GM10266 (cell line): Measurements from ENCODE around the gene PAOX.
"Not testable (repeated sequence)": the region's sequence is repeated elsewhere in the genome, so short reads cannot be mapped to it uniquely, and the experiment has no call there.

Experiments used
- DNase-seq: peaks from one replicate; pipeline ENCODE4 v3.0.0; 2012; ENCODE audit errors: extremely low spot score
- TF ChIP-seq, protein P1 (sequence below): IDR thresholded peaks from 2 replicates; pipeline ENCODE4 v1.5.1; 2012; ENCODE audit warnings: mild to moderate bottlenecking, low read depth; ENCODE audit not compliant: control insufficient read depth, insufficient read depth; ENCODE audit errors: missing control alignments

The PAOX gene

DNA sequence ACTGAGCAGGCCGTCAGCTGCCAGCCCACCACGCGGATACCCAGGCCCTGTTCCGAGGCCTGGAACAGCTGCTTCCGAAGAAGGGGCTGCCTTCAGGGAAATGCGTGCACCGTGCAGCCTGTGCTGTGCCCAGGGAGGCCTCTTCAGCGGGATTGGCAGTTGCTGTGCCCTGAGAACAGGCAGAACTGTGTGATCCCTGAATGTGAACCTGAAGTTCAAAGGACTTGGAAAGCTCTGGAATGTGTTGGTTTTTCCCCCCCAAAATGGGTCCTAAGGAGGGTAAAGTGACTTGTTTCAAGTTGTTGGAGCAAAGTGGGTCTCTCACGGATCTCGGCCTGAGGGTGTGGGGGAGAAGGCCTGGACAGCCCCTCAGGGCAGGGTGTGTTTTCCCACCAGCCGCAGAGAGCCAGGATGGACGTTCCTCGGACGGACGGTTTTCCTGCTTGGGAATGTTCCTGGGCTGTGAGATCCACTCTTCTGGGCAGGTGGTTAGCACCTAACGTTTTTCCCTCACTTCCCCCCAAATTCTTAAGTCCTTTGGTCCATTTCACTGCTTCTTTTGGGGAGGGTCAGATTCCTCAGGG lies 43.3 kb downstream of the PAOX start:
- DNase-seq, result no peak
- TF ChIP-seq, protein P1, sequence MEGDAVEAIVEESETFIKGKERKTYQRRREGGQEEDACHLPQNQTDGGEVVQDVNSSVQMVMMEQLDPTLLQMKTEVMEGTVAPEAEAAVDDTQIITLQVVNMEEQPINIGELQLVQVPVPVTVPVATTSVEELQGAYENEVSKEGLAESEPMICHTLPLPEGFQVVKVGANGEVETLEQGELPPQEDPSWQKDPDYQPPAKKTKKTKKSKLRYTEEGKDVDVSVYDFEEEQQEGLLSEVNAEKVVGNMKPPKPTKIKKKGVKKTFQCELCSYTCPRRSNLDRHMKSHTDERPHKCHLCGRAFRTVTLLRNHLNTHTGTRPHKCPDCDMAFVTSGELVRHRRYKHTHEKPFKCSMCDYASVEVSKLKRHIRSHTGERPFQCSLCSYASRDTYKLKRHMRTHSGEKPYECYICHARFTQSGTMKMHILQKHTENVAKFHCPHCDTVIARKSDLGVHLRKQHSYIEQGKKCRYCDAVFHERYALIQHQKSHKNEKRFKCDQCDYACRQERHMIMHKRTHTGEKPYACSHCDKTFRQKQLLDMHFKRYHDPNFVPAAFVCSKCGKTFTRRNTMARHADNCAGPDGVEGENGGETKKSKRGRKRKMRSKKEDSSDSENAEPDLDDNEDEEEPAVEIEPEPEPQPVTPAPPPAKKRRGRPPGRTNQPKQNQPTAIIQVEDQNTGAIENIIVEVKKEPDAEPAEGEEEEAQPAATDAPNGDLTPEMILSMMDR, result no peak

DNA sequence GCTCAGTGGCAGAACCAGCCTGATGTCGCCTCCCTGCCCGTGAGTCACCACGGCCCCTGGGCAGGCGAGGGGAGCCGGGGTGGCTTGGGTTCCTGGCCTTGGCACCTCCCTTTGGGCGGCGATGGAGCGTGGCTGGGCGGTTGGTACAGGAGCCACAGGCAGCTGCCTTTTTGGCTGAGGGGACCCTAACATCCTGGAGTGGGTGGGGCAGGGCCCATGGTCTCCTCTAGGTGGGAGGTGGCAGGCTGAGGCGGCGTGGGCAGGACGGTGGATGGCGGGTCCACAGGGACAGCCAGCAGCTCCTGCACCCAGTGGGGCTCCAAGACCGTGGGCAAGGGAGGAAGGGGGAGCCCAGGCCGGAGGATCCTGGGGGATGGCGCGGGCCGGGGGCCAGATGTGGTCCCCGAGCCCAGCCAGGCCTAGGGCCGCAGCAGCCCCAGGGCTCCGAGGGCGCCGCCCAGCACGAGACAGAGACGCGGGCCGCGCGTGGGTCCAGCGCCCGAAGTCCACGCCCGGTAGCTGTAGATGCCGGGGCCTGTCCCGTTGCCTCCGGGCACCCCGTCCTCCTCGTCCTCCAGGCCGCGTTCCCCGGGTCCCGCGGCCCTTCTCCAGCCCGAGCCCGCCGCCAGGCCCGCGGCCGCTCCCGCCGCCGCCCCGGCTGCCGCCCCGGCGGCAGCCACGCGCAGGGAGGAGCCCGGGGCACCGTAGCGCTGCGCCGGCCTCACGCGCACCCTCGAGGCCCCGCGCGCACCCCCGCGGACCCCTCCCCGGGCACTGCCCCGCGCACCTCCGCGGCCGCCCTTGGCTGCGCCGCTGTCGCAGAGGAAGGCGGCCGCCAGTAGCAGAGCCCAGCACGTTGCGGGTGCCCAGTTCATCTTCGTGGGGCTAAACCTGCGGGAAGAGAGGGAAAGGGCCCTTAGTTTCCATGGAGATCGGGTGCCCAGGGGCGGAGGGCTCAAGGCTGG lies 44.0 kb downstream of the PAOX start:
- DNase-seq, result peak; percentile 47
- TF ChIP-seq, protein P1, result no peak

DNA sequence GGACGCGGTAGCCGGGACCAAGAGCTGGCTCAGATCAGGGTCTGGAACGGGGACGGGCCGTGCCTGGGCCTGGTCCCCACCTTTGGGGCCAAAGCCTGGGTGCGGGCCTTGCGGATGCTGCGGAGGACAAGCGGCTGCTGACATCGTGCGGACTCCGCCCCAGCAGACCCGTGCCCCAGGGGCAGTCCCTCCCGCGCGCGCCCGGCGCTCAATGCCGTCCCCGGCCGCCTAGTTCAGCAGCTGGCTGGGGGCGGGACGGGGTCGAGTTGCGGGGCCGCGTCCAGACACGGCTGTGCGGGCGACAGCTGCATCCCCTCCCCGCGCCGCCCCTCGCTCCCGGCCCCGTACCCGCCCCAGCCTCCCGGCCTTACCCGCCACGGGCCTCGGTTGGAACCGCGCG lies 45.0 kb downstream of the PAOX start:
- not testable (repeated sequence) for DNase-seq

DNA sequence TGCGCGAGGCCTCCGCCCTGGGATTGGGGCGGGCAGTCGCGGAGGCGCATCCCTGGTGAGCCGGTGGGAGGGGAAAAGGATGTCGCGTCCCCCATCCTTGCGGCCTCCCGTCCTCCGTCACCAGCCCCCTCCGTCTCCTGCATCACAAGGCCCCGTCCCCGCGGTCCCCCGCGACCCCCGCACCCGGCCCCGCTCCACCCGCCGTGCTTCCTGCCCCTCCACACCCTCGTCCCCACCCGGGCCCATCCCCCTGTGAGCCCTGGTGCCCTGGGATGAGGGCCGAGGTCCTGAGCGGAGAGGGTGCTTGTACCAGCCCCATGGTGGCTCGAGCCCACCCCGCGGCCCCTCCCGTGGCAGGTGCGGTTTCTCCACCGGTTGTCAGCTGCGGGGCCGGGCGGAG lies 45.5 kb downstream of the PAOX start, which contains the start of gene SPRN:
TSS of gene SPRN (minus strand) at position 25 of the 400 bp plus-strand sequence. CDS start 944 bp downstream, outside the sequence.
- not testable (repeated sequence) for DNase-seq

DNA sequence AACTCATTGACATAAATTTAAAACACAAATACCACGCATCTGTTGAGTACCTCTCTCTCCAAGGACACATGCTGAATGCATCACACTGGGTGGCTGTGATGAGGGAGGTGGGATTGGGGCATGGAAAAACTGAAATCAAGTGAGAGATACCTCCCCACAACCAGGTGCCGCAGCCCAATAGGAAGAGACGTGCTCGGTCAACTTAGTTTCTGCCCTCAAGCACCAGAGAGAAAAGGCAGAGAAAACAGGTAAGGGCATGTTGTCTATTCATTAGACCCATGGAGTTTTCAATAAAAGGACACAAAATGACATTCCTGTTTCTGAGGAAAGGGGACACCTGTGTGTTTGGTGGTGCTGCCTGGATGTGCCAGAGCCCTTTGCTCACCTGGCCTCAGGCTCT lies 50.5 kb downstream of the PAOX start:
- DNase-seq, result not testable (repeated sequence)

DNA sequence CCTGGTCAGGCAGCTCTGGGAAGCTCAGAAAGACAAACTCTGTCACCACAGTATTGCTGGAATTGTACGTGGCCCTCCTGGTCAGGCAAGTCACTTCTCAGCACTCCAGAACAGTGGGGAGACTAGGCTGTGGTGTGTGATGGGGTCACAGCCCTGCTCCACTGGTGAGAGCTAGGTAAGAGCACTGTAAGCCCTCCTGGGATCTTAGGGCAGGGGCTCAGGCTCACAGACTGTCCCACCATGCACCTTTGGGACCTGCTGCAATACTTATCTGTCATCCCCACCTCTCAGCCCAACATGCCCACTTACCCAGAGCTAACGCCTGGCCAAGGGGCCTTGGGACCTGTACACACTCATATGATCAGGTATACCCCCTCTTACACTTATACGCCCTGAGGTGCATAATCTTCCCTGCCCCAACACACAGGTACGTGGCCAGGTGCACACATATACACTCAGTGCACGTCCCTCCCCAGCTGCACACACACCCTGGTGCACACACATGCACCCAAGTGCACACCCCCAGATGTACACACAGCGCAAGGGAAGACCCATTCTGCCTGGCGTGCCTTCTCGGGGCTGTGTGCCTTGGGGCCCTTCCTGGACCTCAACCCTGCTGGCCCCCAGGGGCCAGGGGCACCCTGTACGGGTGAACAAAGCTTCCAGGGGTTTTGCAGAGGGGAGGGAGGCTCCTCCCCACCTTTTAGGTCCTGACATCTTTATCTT lies 53.0 kb downstream of the PAOX start:
- not testable (repeated sequence) for DNase-seq

DNA sequence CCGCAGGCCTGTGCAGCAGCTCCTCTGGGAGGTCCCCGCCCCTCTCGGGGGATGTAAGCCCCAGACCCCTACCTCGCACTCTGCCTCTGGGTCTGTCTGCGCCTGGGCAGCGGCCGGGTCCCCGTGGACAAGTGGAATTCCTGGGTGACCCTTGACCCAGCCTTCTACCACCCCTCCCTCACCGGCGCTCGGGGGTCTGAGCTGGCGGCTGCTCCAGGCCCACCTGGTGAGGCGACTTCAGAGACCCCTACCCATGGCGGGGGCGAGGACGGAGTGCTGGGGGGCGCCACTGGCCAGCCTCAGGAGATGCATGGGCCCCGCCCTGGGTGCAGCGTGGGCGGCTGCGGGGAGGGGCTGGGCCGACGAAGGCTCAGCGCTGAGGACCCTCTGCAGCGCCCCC lies 53.7 kb downstream of the PAOX start:
- not testable (repeated sequence) for DNase-seq

DNA sequence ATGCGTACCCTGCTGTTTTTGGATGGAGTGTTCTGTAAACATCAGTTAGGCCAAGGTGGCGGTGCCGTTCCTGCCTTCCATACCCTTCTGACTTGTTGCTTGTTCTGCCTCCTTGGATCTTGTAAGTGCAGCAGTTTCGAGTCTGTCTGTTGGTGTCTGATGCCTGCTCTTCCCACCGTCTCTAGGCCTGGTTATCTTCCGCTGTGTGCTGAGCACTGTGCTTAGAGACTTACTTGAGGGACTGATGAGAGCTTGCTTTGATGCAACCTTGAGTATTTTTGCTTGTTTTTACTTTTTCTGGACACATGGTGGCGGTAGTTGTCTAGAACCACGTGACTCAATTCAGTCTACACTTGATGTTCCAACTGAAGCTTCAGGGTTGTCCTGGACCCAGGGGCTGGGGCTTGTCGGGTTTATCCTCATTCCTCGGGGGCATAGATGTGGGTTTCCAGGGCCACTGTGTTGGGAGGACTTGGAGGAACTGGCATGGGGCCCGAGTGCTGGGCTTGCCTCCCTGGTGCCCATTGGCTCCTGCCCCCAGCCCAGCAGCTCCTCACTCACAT lies 59.7 kb downstream of the PAOX start:
- DNase-seq, result peak; percentile 74
- TF ChIP-seq, protein P1, result peak; percentile 35

DNA sequence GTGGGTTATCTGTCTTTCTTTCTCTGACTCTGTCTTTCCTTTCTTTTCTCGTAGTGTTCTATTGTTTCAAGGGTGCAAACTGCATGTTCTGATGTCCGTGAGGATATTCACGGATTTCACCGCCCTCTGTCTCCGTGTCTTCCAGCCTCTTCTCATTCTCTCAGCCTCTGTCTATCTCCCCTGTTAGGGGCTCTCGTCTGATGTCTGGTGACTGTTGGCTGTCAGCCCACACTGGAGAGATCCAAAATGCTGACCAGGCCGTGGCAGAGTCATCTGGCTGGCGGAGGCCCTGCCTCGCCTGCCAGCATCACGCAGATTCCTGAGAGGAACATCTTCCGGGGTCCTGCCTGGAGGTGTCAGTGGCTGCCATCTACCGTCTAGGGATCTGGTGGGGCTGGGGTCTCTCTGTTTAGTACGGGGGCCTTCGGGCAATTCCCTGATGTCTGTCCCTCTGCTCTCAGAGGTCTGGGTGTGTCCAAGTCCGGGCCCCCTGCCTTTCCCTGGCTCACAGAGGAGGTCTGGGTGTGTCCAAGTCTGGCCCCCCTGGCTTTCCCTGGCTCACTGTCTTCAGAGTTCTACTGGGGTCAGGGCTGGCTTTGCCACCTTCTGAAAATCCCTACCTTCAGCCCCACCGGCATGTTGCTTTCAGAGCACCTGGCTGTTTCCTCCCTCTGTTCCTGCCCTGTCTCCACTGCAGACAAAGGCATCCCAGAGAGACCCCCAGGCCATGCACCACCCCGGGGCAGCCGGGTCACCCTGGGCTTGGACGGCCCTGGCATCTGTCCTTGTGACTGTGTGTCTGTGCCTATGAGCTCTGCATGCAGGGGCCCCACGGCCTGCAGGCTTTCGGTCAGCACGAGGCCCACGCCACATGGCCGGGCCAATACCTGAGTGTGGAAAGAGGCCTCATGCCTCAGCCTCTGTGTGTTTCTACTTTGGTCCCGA lies 60.7 kb downstream of the PAOX start:
- TF ChIP-seq, protein P1, result no peak

More for the DNA sequence above, 60.7 kb downstream of the PAOX start:
- DNase-seq, result no peak
